GM12878 (cell line): ENCODE measurements around the gene TIMM22. TPM values are rescaled to one million over a fixed set of nuclear protein-coding genes. Genes with fewer than 3 reads are reported as not detected.
"Not testable (repeated sequence)": the region's sequence is repeated elsewhere in the genome, so short reads cannot be mapped to it uniquely, and the experiment has no call there.

Source experiments
- ATAC-seq: fragments of 200-7000 bp; cut with Tn5 transposase; 3 replicates; pipeline ENCODE4 v1.9.1; 2020; ENCODE audit warnings: mild to moderate bottlenecking, moderate library complexity
- BruUV-seq: library from RNA; stranded (reverse); fragments of 400-500 nt; replicated peaks from 2 replicates; lab custom pipeline; 2021; lab: Mats Ljungman, UMichigan
- CTCF ChIA-PET: fragments of 300-600 bp; sonication (Branson Sonifier 250); formaldehyde crosslinking; extraction: SDS; loops from one replicate; lab custom pipeline; 2021; ENCODE audit warnings: inconsistent platforms; lab: Yijun Ruan, JAX
- POLR2A ChIA-PET: fragments of 350-600 bp; formaldehyde crosslinking; extraction: SDS; loops from one replicate; lab custom pipeline; 2021; ENCODE audit warnings: inconsistent platforms; lab: Charles Lee
- RAD21 ChIA-PET: fragments of 300-600 bp; sonication (Branson Sonifier 250); formaldehyde crosslinking; loops from one replicate; lab custom pipeline; 2023; ENCODE audit warnings: antibody characterized with exemption; ENCODE audit not compliant: unreplicated experiment; lab: Charles Lee
- SMC1A ChIA-PET: fragments of 300-600 bp; sonication (Branson Sonifier 250); formaldehyde crosslinking; loops from one replicate; lab custom pipeline; 2023; ENCODE audit not compliant: unreplicated experiment, uncharacterized antibody; lab: Charles Lee
- DNase-seq: peaks from one replicate; pipeline ENCODE4 v3.0.0-alpha.2; 2011; ENCODE audit warnings: low read depth, low spot score
- FAIRE-seq: peaks from 3 replicates; lab custom pipeline; 2011; peaks lifted over from hg19 to GRCh38; lab: Jason Lieb, UNC
- H2AFZ ChIP-seq: 2 replicates; pipeline ENCODE4 v1.6.0; 2011; ENCODE audit warnings: low read depth, low read length, control low read depth; ENCODE audit not compliant: control insufficient read depth
- H3K27ac ChIP-seq: 2 replicates; pipeline ENCODE4 v1.5.1; 2011; ENCODE audit warnings: control low read depth; ENCODE audit not compliant: control insufficient read depth, insufficient read depth
- H3K27me3 ChIP-seq, 2 experiments: replicated peaks in 1 of 2; 2 replicates each; pipeline versions ENCODE4 v1.6.0 to v1.6.1; 2011; ENCODE audit warnings: low read length in 1 of 2; ENCODE audit not compliant: control insufficient read depth in 2 of 2, insufficient read depth in 2 of 2
- H3K36me3 ChIP-seq, 2 experiments: 2 replicates each; pipeline ENCODE4 v1.5.1; 2011; ENCODE audit warnings: low read length in 1 of 2; ENCODE audit not compliant: control insufficient read depth in 2 of 2, insufficient read depth in 2 of 2
- H3K4me1 ChIP-seq: 2 replicates; pipeline ENCODE4 v1.6.1; 2011; ENCODE audit warnings: mild to moderate bottlenecking, low read length, moderate library complexity, mixed read lengths; ENCODE audit not compliant: control insufficient read depth, insufficient read depth
- H3K4me2 ChIP-seq: 2 replicates; pipeline ENCODE4 v1.6.0; 2011; ENCODE audit warnings: control low read depth; ENCODE audit not compliant: control insufficient read depth, insufficient read depth
- H3K4me3 ChIP-seq: fragments of 200-600 bp; sonication (generic); 2 replicates; pipeline ENCODE4 v1.5.1; 2016
- H3K79me2 ChIP-seq: 2 replicates; pipeline ENCODE4 v1.6.0; 2011; ENCODE audit warnings: low read length; ENCODE audit not compliant: control insufficient read depth, insufficient read depth
- H3K9ac ChIP-seq: 2 replicates; pipeline ENCODE4 v1.8.0; 2011; ENCODE audit warnings: low read length, control low read depth, mixed read lengths; ENCODE audit not compliant: control insufficient read depth, insufficient read depth
- H3K9me3 ChIP-seq: replicated peaks from 3 replicates; pipeline ENCODE4 v1.5.1; 2011; ENCODE audit warnings: mild to moderate bottlenecking, low read length; ENCODE audit not compliant: control insufficient read depth, insufficient read depth
- H4K20me1 ChIP-seq: 2 replicates; pipeline ENCODE4 v1.6.0; 2011; ENCODE audit not compliant: control insufficient read depth, insufficient read depth
- CHD1 ChIP-seq: IDR thresholded peaks from 2 replicates; pipeline ENCODE4 v1.6.1; 2012; ENCODE audit warnings: low read depth, low read length, improper control_type of control experiment
- KLF5 ChIP-seq: fragments of 450-650 bp; IDR thresholded peaks from 2 replicates; pipeline ENCODE4 v1.6.1; 2014; ENCODE audit warnings: mild to moderate bottlenecking; ENCODE audit not compliant: partially characterized antibody
- POU2F2 ChIP-seq: IDR thresholded peaks from 3 replicates; pipeline ENCODE4 v1.6.1; 2011; ENCODE audit warnings: low read depth, mild to moderate bottlenecking, low read length, borderline replicate concordance
- RB1 ChIP-seq: fragments of 450-650 bp; formaldehyde crosslinking; IDR thresholded peaks from 2 replicates; pipeline ENCODE4 v1.6.1; 2017; ENCODE audit warnings: mild to moderate bottlenecking, borderline replicate concordance
- SMAD1 ChIP-seq: fragments of 450-650 bp; IDR thresholded peaks from 2 replicates; pipeline ENCODE4 v1.6.1; 2018; ENCODE audit warnings: mild to moderate bottlenecking, low read depth; ENCODE audit not compliant: partially characterized antibody
- SREBF2 ChIP-seq: IDR thresholded peaks from 2 replicates; pipeline ENCODE4 v1.6.1; 2012; ENCODE audit warnings: mild to moderate bottlenecking, low read length
- STAT3 ChIP-seq: IDR thresholded peaks from 2 replicates; pipeline ENCODE4 v1.6.1; 2011; ENCODE audit warnings: low read depth, low read length, improper control_type of control experiment
- WGBS: methylation state at CpG from one replicate; pipeline ENCODE4 v1.1.6; 2016; ENCODE audit warnings: low lambda C conversion rate; ENCODE audit not compliant: insufficient replicate concordance, insufficient coverage; ENCODE audit errors: missing lambda C conversion rate; 5-methylcytosine and 5-hydroxymethylcytosine counted together
- in situ Hi-C: fragments of 300-500 bp; cut with MboI; formaldehyde crosslinking; loops from 9 replicates; pipeline ENCODE4 v1.14.3; 2018; ENCODE audit warnings: mixed read lengths
- intact Hi-C: fragments of 100-400 bp; cut with micrococcal nuclease; formaldehyde crosslinking; loops from one replicate; pipeline ENCODE4 v1.14.2; 2022; ENCODE audit not compliant: unreplicated experiment
- polyA plus RNA-seq, 11 experiments: library from polyadenylated mRNA; depleted of rRNA in 4 of 11; unstranded in 6 of 11; stranded (reverse) in 5 of 11; fragments of >200 nt; fragmentation: Nextera tagmentation in 4 of 11; fragmentation: Illumina TruSeq in 1 of 11; extraction: Ambion mirVana in 4 of 11; extraction: Trizol in 1 of 11; gene quantifications; 1 replicate in 1 of 11; 2 replicates in 10 of 11; pipeline versions ENCODE4 v1.2.1 to v1.2.3, GENCODE V29; 2011 to 2016; ENCODE audit warnings: inconsistent platforms in 2 of 11, missing spikeins in 2 of 11, low read depth in 1 of 11
- total RNA-seq, 4 experiments: library from RNA; depleted of rRNA in 3 of 4; stranded (reverse); fragments of >200 nt in 3 of 4; fragmentation: Illumina TruSeq in 1 of 4; extraction: Trizol in 1 of 4; gene quantifications; 2 replicates each; pipeline versions ENCODE4 v1.2.1 to v1.2.3, GENCODE V29; 2013 to 2021
- TF ChIP-seq, protein P1 (sequence below): IDR thresholded peaks from 2 replicates; pipeline ENCODE4 v1.6.1; 2012; ENCODE audit warnings: low read depth, low read length, improper control_type of control experiment
- TF ChIP-seq, protein P2 (sequence below): fragments of 450-650 bp; IDR thresholded peaks from 2 replicates; pipeline ENCODE4 v1.6.1; 2018; ENCODE audit warnings: borderline replicate concordance, mild to moderate bottlenecking; ENCODE audit not compliant: partially characterized antibody
- TF ChIP-seq, protein P3 (sequence below): fragments of 450-650 bp; IDR thresholded peaks from 2 replicates; pipeline ENCODE4 v1.6.1; 2016; ENCODE audit warnings: mild to moderate bottlenecking, moderate library complexity, borderline replicate concordance
- TF ChIP-seq, protein P4 (sequence below): IDR thresholded peaks from 2 replicates; pipeline ENCODE4 v1.6.1; 2011; ENCODE audit warnings: low read depth, mild to moderate bottlenecking, low read length, moderate library complexity, borderline replicate concordance; ENCODE audit errors: extremely low read depth

TIMM22 gene
- total and polyA plus RNA-seq, 10 of the 15 experiments (the other 5 are each of a cell fraction or from before 2014, with no cell fraction given): 4.4 to 25.0 (median 10.6) TPM

DNA sequence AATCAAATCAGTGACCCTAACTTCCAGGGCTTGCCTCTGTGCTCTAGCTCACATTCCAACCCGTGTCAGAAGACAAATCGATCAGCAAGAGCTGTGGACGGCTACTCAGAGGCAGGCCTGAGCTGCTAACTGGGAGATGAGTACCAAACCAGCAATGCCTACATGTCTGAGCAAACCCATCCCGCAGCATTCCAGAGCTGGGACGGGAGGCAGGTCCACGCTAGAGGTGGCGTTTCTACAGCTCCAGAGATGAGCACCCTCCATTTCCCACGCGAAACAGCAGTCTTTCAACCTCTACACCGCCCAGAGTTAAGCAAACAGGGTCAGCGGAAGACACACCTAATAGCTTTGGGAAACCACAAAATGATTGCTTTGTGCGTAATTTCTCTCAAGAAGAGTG lies 23.9 kb upstream of the TIMM22 start (continued):
- TF ChIP-seq STAT3 (no peak), CHD1 (no peak), KLF5 (no peak), SREBF2 (no peak), RB1 (no peak), POU2F2 (no peak), SMAD1 (no peak)
- TF ChIP-seq, protein P1, sequence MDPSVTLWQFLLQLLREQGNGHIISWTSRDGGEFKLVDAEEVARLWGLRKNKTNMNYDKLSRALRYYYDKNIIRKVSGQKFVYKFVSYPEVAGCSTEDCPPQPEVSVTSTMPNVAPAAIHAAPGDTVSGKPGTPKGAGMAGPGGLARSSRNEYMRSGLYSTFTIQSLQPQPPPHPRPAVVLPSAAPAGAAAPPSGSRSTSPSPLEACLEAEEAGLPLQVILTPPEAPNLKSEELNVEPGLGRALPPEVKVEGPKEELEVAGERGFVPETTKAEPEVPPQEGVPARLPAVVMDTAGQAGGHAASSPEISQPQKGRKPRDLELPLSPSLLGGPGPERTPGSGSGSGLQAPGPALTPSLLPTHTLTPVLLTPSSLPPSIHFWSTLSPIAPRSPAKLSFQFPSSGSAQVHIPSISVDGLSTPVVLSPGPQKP: no peak
- TF ChIP-seq, protein P2, sequence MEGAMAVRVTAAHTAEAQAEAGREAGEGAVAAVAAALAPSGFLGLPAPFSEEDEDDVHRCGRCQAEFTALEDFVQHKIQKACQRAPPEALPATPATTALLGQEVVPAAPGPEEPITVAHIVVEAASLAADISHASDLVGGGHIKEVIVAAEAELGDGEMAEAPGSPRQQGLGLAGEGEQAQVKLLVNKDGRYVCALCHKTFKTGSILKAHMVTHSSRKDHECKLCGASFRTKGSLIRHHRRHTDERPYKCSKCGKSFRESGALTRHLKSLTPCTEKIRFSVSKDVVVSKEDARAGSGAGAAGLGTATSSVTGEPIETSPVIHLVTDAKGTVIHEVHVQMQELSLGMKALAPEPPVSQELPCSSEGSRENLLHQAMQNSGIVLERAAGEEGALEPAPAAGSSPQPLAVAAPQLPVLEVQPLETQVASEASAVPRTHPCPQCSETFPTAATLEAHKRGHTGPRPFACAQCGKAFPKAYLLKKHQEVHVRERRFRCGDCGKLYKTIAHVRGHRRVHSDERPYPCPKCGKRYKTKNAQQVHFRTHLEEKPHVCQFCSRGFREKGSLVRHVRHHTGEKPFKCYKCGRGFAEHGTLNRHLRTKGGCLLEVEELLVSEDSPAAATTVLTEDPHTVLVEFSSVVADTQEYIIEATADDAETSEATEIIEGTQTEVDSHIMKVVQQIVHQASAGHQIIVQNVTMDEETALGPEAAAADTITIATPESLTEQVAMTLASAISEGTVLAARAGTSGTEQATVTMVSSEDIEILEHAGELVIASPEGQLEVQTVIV: no peak
- TF ChIP-seq, protein P3, sequence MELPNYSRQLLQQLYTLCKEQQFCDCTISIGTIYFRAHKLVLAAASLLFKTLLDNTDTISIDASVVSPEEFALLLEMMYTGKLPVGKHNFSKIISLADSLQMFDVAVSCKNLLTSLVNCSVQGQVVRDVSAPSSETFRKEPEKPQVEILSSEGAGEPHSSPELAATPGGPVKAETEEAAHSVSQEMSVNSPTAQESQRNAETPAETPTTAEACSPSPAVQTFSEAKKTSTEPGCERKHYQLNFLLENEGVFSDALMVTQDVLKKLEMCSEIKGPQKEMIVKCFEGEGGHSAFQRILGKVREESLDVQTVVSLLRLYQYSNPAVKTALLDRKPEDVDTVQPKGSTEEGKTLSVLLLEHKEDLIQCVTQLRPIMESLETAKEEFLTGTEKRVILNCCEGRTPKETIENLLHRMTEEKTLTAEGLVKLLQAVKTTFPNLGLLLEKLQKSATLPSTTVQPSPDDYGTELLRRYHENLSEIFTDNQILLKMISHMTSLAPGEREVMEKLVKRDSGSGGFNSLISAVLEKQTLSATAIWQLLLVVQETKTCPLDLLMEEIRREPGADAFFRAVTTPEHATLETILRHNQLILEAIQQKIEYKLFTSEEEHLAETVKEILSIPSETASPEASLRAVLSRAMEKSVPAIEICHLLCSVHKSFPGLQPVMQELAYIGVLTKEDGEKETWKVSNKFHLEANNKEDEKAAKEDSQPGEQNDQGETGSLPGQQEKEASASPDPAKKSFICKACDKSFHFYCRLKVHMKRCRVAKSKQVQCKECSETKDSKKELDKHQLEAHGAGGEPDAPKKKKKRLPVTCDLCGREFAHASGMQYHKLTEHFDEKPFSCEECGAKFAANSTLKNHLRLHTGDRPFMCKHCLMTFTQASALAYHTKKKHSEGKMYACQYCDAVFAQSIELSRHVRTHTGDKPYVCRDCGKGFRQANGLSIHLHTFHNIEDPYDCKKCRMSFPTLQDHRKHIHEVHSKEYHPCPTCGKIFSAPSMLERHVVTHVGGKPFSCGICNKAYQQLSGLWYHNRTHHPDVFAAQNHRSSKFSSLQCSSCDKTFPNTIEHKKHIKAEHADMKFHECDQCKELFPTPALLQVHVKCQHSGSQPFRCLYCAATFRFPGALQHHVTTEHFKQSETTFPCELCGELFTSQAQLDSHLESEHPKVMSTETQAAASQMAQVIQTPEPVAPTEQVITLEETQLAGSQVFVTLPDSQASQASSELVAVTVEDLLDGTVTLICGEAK: no peak
- TF ChIP-seq, protein P4, sequence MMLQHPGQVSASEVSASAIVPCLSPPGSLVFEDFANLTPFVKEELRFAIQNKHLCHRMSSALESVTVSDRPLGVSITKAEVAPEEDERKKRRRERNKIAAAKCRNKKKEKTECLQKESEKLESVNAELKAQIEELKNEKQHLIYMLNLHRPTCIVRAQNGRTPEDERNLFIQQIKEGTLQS: no peak

DNA sequence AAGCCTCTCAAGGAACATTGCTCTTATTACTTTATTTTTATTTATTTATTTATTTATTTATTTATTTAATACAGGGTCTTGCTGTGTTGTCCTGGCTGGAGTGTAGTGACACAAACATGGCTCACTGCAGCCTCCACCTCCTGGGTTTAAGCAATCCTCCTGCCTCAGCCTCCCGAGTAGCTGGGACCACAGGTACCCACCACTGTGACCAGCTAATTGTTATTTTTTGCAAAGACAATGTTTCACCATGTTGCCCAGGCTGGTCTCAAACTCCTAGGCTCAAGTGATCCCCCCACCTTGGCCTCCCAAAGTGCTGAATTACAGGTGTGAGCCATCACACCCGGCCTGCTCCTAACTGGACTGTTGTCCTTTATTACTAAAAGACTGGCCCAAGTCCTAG lies 22.2 kb upstream of the TIMM22 start:
- H3K4me3 ChIP-seq, H4K20me1 ChIP-seq, CTCF ChIA-PET, DNase-seq, H3K79me2 ChIP-seq, FAIRE-seq, SMC1A ChIA-PET, H3K9ac ChIP-seq, intact Hi-C loops, H3K4me2 ChIP-seq, in situ Hi-C loops, ATAC-seq, H2AFZ ChIP-seq, H3K9me3 ChIP-seq, BruUV-seq, H3K36me3 ChIP-seq, POLR2A ChIA-PET, H3K4me1 ChIP-seq, H3K27ac ChIP-seq: not testable (repeated sequence)
- RAD21 ChIA-PET: interaction anchor here (1.5 kb wide), 1 partner anchor 179 kb away, joined by 4 read pairs; no protein-coding TSS in a partner anchor
- peaks cover 3 to 11% of the 10 kb centered on the region in 2 experiments; a peak in 2 of 4 replicates for H3K27me3 ChIP-seq
- WGBS: 3% methylated on average over 2 of the region's 2 CpGs
